Immature natural killer cell (primary cell): ENCODE measurements around the gene SORCS2. TPM values are rescaled to one million over a fixed set of nuclear protein-coding genes. Genes with fewer than 3 reads are reported as not detected.
A peak's percentile ranks its signal among the peaks of the same experiment; 100 is the strongest.
"Not testable (repeated sequence)": the region's sequence is repeated elsewhere in the genome, so short reads cannot be mapped to it uniquely, and the experiment has no call there.

ENCODE experiments used
- DNase-seq, 3 donors: peaks; one replicate each; pipeline ENCODE4 v3.0.0; 2022; ENCODE audit warnings: mixed read lengths in 1 of 3
- H3K27ac Mint-ChIP-seq, 6 donors: one replicate each; pipeline ENCODE4 v1.8.0; 2020; ENCODE audit warnings: mixed read lengths in 6 of 6, mild to moderate bottlenecking in 5 of 6, inconsistent platforms in 4 of 6, moderate library complexity in 3 of 6
- H3K27me3 Mint-ChIP-seq, 3 donors: one replicate each; pipeline ENCODE4 v1.8.0; 2020 to 2021; ENCODE audit warnings: low read depth in 3 of 3, mild to moderate bottlenecking in 3 of 3, mixed read lengths in 3 of 3, moderate library complexity in 3 of 3, inconsistent platforms in 1 of 3
- H3K36me3 Mint-ChIP-seq, 3 donors: one replicate each; pipeline ENCODE4 v1.8.0; 2020; ENCODE audit warnings: mixed read lengths in 3 of 3, inconsistent platforms in 2 of 3, mild to moderate bottlenecking in 2 of 3
- H3K4me1 Mint-ChIP-seq, 2 donors: one replicate each; pipeline ENCODE4 v1.8.0; 2020; ENCODE audit warnings: inconsistent platforms in 2 of 2, mild to moderate bottlenecking in 2 of 2, mixed read lengths in 2 of 2, moderate library complexity in 1 of 2
- H3K4me3 Mint-ChIP-seq, 5 donors: one replicate each; pipeline ENCODE4 v1.8.0; 2020; ENCODE audit warnings: mild to moderate bottlenecking in 5 of 5, mixed read lengths in 5 of 5, inconsistent platforms in 3 of 5, moderate library complexity in 3 of 5
- H3K9me3 Mint-ChIP-seq, 6 donors: one replicate each; pipeline ENCODE4 v1.8.0; 2020; ENCODE audit warnings: mild to moderate bottlenecking in 6 of 6, mixed read lengths in 6 of 6, inconsistent platforms in 4 of 6, moderate library complexity in 3 of 6
- polyA plus RNA-seq, 3 donors: library from polyadenylated mRNA; unstranded; fragments of 300-500 nt; fragmentation: Illumina TruSeq; gene quantifications; one replicate each; pipeline ENCODE4 v1.2.3, GENCODE V29; 2021

SORCS2 gene
- polyA plus RNA-seq, 3 donors from 2014 or later: 0.04 to 0.16 TPM; not detected in 1

- no peak overlapping the region for H3K4me3 Mint-ChIP-seq
- peaks cover 0 to under 1% (median 0%) of the 10 kb centered on the region in 6 donors for H3K9me3 Mint-ChIP-seq
- H3K27ac Mint-ChIP-seq: peak overlapping the region in 1 of 6 donors; percentile 17
- no peak for DNase-seq
- H3K36me3 Mint-ChIP-seq: peaks cover 0 to 9% (median 0%) of the 10 kb centered on the region in 3 donors
- H3K27me3 Mint-ChIP-seq: peaks cover 2 to 4% (median 3%) of the 10 kb centered on the region in 3 donors
- H3K4me1 Mint-ChIP-seq: peaks cover 5 to 23% of the 10 kb centered on the region in 2 donors
Measured at GRCh38 chr4:7600247-7600646, 407.9 kb downstream of the SORCS2 start.

- H3K4me3 Mint-ChIP-seq, H3K27me3 Mint-ChIP-seq, H3K9me3 Mint-ChIP-seq, H3K27ac Mint-ChIP-seq, H3K4me1 Mint-ChIP-seq, H3K36me3 Mint-ChIP-seq, DNase-seq: not testable (repeated sequence)
Measured at GRCh38 chr4:7602166-7602565, 409.8 kb downstream of the SORCS2 start.

GRCh38 chr4:7607156-7607910, 415.0 kb downstream of the SORCS2 start:
- no peak for DNase-seq
- H3K27me3 Mint-ChIP-seq: peaks cover 0 to 8% (median 2%) of the 10 kb centered on the region in 3 donors
- no peak overlapping the region for H3K4me3 Mint-ChIP-seq
- peaks cover 0 to 9% (median 0%) of the 10 kb centered on the region in 3 donors for H3K36me3 Mint-ChIP-seq
- peak overlapping the region in 4 of 6 donors; percentile 5 to 26 (median 20) for H3K27ac Mint-ChIP-seq
- H3K9me3 Mint-ChIP-seq: peaks cover 0 to 2% (median 0%) of the 10 kb centered on the region in 6 donors
- H3K4me1 Mint-ChIP-seq: peaks cover 6 to 10% of the 10 kb centered on the region in 2 donors

GRCh38 chr4:7608046-7608445, 415.7 kb downstream of the SORCS2 start:
- peaks cover 0 to 8% (median 2%) of the 10 kb centered on the region in 3 donors for H3K27me3 Mint-ChIP-seq
- H3K4me3 Mint-ChIP-seq: no peak overlapping the region
- no peak for DNase-seq
- peaks cover 0 to 2% (median 0%) of the 10 kb centered on the region in 6 donors for H3K9me3 Mint-ChIP-seq
- H3K36me3 Mint-ChIP-seq: peaks cover 0 to 9% (median 0%) of the 10 kb centered on the region in 3 donors
- H3K27ac Mint-ChIP-seq: peak overlapping the region in 1 of 6 donors; percentile 40
- peaks cover 6 to 10% of the 10 kb centered on the region in 2 donors for H3K4me1 Mint-ChIP-seq

GRCh38 chr4:7609316-7609715, 417.0 kb downstream of the SORCS2 start:
- DNase-seq: no peak
- Mint-ChIP-seq H3K4me1 (peaks cover 0 to 4% of the 10 kb centered on the region in 2 donors), H3K9me3 (peaks cover 0 to 2% (median 0%) of the 10 kb centered on the region in 6 donors), H3K36me3 (no peaks in the 10 kb centered on the region), H3K4me3 (no peak overlapping the region), H3K27me3 (peaks cover 0 to 8% (median 2%) of the 10 kb centered on the region in 3 donors), H3K27ac (peak overlapping the region in 3 of 6 donors; percentile 33 to 82 (median 65))

- H3K4me1 Mint-ChIP-seq: peaks cover 0 to 4% of the 10 kb centered on the region in 2 donors
Measured at GRCh38 chr4:7610022-7610670, 417.8 kb downstream of the SORCS2 start.

GRCh38 chr4:7610841-7611240, 418.5 kb downstream of the SORCS2 start:
- no peaks in the 10 kb centered on the region for H3K9me3 Mint-ChIP-seq
- H3K27ac Mint-ChIP-seq: peak overlapping the region in 2 of 6 donors; percentile 60 to 65
- no peaks in the 10 kb centered on the region for H3K36me3 Mint-ChIP-seq
- no peak for DNase-seq
- peaks cover 0 to 11% (median 2%) of the 10 kb centered on the region in 3 donors for H3K27me3 Mint-ChIP-seq
- H3K4me1 Mint-ChIP-seq: peaks cover 0 to 4% of the 10 kb centered on the region in 2 donors
- H3K4me3 Mint-ChIP-seq: no peak overlapping the region

More at GRCh38 chr4:7610022-7610670, 417.8 kb downstream of the SORCS2 start:
- Mint-ChIP-seq H3K27me3 (peaks cover 0 to 8% (median 2%) of the 10 kb centered on the region in 3 donors), H3K27ac (peak overlapping the region in 2 of 6 donors; percentile 60 to 82), H3K4me3 (no peak overlapping the region), H3K9me3 (peaks cover 0 to 2% (median 0%) of the 10 kb centered on the region in 6 donors), H3K36me3 (no peaks in the 10 kb centered on the region)
- no peak for DNase-seq

- Mint-ChIP-seq H3K27ac (no peak overlapping the region), H3K4me1 (peaks cover 0 to 4% of the 10 kb centered on the region in 2 donors)
- no peak for DNase-seq
Measured at GRCh38 chr4:7612311-7612897, 420.1 kb downstream of the SORCS2 start.

GRCh38 chr4:7614350-7614949, 422.1 kb downstream of the SORCS2 start:
- no peaks in the 10 kb centered on the region for H3K9me3 Mint-ChIP-seq
- H3K27ac Mint-ChIP-seq: no peak overlapping the region
- DNase-seq: no peak
- H3K27me3 Mint-ChIP-seq: peaks cover 0 to 11% (median 3%) of the 10 kb centered on the region in 3 donors
- H3K36me3 Mint-ChIP-seq: no peaks in the 10 kb centered on the region
- no peaks in the 10 kb centered on the region for H3K4me1 Mint-ChIP-seq
- H3K4me3 Mint-ChIP-seq: no peak overlapping the region

More at GRCh38 chr4:7612311-7612897, 420.1 kb downstream of the SORCS2 start:
- no peak overlapping the region for H3K4me3 Mint-ChIP-seq
- H3K9me3 Mint-ChIP-seq: no peaks in the 10 kb centered on the region
- H3K27me3 Mint-ChIP-seq: peaks cover 0 to 11% (median 2%) of the 10 kb centered on the region in 3 donors
- no peaks in the 10 kb centered on the region for H3K36me3 Mint-ChIP-seq

- no peak for DNase-seq
- H3K36me3 Mint-ChIP-seq: no peaks in the 10 kb centered on the region
- no peaks in the 10 kb centered on the region for H3K9me3 Mint-ChIP-seq
- H3K27ac Mint-ChIP-seq: peak overlapping the region in 1 of 6 donors; percentile 65
- peaks cover under 1 to 9% (median 3%) of the 10 kb centered on the region in 3 donors for H3K27me3 Mint-ChIP-seq
- H3K4me1 Mint-ChIP-seq: peaks cover 0 to 4% of the 10 kb centered on the region in 2 donors
- no peak overlapping the region for H3K4me3 Mint-ChIP-seq
Measured at GRCh38 chr4:7616193-7616592, 423.9 kb downstream of the SORCS2 start.

GRCh38 chr4:7618361-7618760, 426.0 kb downstream of the SORCS2 start:
- H3K27ac Mint-ChIP-seq: peak overlapping the region in 1 of 6 donors; percentile 37
- no peak for DNase-seq
- no peaks in the 10 kb centered on the region for H3K36me3 Mint-ChIP-seq
- peaks cover 0 to 7% of the 10 kb centered on the region in 2 donors for H3K4me1 Mint-ChIP-seq
- peaks cover 3 to 6% (median 3%) of the 10 kb centered on the region in 3 donors for H3K27me3 Mint-ChIP-seq
- no peaks in the 10 kb centered on the region for H3K9me3 Mint-ChIP-seq
- H3K4me3 Mint-ChIP-seq: no peak overlapping the region

- Mint-ChIP-seq H3K27ac (no peak overlapping the region), H3K9me3 (no peaks in the 10 kb centered on the region), H3K36me3 (peaks cover 0 to 6% (median 0%) of the 10 kb centered on the region in 3 donors), H3K27me3 (peaks cover 3 to 11% (median 6%) of the 10 kb centered on the region in 3 donors), H3K4me1 (peaks cover 0 to 7% of the 10 kb centered on the region in 2 donors), H3K4me3 (no peak overlapping the region)
- no peak for DNase-seq
Measured at GRCh38 chr4:7620086-7620813, 427.9 kb downstream of the SORCS2 start.

GRCh38 chr4:7620814-7621176, 428.5 kb downstream of the SORCS2 start:
- peaks cover 5 to 9% (median 8%) of the 10 kb centered on the region in 3 donors for H3K27me3 Mint-ChIP-seq
- H3K4me3 Mint-ChIP-seq: no peak overlapping the region
- H3K9me3 Mint-ChIP-seq: no peaks in the 10 kb centered on the region
- no peak for DNase-seq
- peaks cover 0 to 7% of the 10 kb centered on the region in 2 donors for H3K4me1 Mint-ChIP-seq
- H3K36me3 Mint-ChIP-seq: peaks cover 0 to 6% (median 0%) of the 10 kb centered on the region in 3 donors
- H3K27ac Mint-ChIP-seq: peak overlapping the region in 1 of 6 donors; percentile 15
